Measurements from ENCODE around the gene ADD1.

Gene ADD1

DNA sequence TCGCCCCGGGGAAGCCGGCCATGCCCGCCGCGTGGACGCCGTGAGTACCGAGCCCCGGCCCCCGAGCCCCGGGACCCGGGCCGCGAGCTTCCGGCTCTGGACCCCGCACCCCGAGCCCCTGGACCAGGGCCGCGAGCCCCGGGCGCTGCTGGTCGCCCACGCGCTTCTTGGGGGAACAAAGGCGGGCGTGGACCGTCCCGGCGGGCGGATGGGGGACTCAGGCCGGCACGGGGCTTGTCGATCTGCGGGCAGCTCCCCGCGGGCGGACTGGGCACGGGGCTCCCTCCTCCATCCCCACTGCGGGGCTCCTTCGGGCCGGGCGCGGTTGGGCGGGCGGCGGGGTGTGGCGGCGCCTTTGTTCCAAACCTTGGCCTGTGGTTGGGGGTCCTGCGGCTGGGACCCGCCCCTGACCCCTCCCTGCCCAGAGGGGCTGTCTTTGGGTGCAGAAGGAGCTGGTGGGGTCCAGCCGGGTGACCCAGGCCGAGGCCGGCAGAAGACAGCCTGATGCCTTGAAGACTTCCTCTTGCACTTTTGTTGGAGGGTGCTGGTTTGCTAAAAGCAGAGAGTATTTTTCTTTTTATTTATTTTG lies 25.2 kb upstream of the ADD1 start:
- DNase-seq (ENCODE audit: low read depth): no peak
- TF ChIP-seq, protein P1, sequence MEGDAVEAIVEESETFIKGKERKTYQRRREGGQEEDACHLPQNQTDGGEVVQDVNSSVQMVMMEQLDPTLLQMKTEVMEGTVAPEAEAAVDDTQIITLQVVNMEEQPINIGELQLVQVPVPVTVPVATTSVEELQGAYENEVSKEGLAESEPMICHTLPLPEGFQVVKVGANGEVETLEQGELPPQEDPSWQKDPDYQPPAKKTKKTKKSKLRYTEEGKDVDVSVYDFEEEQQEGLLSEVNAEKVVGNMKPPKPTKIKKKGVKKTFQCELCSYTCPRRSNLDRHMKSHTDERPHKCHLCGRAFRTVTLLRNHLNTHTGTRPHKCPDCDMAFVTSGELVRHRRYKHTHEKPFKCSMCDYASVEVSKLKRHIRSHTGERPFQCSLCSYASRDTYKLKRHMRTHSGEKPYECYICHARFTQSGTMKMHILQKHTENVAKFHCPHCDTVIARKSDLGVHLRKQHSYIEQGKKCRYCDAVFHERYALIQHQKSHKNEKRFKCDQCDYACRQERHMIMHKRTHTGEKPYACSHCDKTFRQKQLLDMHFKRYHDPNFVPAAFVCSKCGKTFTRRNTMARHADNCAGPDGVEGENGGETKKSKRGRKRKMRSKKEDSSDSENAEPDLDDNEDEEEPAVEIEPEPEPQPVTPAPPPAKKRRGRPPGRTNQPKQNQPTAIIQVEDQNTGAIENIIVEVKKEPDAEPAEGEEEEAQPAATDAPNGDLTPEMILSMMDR (IDR thresholded peaks at IDR 0.05; ENCODE audit: insufficient read depth, low read depth, low read length, missing control alignments): no peak

DNA sequence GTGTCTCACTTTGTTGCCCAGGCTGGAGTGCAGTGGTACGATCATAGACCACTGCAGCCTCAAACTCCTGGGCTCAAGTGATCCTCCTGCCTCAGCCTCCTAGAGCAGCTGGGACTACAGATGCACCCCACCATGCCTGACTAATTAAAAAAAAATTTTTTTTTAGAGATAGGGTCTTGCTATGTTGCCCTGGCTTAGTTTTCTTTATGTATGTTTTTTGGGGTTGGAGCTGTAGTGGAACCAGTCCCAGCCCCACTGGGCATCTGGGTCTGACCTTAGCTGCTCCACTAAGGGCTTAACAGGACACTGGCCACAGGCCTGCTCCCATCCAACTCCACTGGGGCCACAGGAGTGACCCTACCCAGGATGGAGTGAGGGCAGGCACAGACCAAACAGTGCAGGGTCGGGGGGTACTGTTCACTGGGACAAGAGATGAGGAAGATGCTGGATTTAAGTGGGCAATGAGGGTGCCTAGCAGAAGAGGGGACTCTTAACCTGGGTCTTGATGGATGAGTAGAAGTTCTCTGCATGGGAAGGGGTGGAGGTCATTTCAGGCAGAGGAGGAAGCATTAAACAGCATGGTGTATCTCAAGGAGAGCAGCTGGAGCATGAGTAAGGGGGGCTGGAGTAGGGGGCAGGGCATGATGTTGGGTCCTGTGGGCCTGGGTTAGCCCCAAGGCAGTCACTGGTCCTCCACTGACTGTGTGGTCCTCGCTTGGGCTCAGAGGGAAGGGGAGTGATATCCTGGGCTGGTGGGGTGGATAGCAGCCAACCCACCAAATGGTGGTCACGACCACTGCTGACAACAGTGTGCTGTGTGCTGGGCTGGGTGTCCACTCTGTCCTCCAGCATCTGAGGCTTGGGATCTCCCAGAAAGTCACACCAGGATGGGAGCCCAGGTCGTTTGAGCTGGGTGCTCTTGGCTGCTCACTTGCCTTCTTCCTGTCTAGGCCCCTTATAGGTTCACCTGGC lies 24.1 kb upstream of the ADD1 start:
- TF ChIP-seq, protein P1 (IDR thresholded peaks at IDR 0.05; ENCODE audit: insufficient read depth, low read depth, low read length, missing control alignments): no peak
- no peak overlapping the region for H3K4me3 ChIP-seq (ENCODE audit: low read depth, low read length)
- DNase-seq (ENCODE audit: low read depth): no peak

More for the DNA sequence above, 25.2 kb upstream of the ADD1 start:
- peak overlapping the region; percentile 27; the same call in 1 of the 2 replicates for H3K4me3 ChIP-seq (ENCODE audit: low read depth, low read length)

- TF ChIP-seq, protein P1 (IDR thresholded peaks at IDR 0.05; ENCODE audit: insufficient read depth, low read depth, low read length, missing control alignments): no peak
- no peak overlapping the region for H3K4me3 ChIP-seq (ENCODE audit: low read depth, low read length)
- DNase-seq (ENCODE audit: low read depth): no peak
These were observed 23.2 kb upstream of the ADD1 start for GRCh38 chr4:2820216-2820982.

DNA sequence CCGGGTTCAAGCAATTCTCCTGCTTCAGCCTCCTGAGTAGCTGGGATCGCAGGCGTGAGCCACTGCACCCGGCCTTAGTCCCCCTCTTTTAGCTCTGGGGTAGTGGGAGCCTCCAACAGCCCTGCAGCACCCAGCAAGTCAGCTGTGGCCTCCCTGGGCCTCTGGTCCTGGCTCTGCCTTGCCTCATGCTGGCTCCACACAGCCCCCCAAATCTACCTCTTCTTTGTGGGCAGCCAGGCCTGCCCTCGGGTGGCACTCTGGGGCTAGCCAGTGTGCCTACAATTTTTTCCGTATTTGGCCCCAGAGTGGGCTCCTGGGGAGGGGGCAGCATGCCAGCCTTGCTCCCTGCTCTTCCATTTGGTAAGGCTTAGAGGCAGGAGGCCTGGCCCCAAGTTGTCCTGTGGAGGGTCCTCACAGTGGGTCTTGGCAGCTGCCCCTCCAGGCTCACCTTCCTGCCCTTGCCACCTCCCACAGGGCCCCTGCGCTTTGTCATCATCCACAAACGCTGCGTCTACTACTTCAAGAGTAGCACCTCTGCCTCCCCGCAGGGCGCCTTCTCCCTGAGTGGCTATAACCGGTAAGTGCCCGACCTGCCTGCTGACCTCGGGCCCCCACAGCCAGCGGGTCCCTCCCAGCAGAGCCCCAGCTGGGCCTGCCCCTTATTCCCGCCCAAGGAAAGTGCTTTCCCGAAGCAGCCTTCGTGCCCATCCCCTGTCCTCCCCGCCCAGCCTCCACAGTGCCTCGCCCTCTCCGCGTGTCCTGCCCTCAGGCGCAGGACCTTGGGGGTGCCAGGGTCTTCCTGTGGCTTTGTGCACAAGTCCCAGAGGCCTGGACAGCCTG lies 21.0 kb upstream of the ADD1 start:
- no peak for DNase-seq (ENCODE audit: low read depth)
- no peak overlapping the region for H3K4me3 ChIP-seq (ENCODE audit: low read depth, low read length)
- TF ChIP-seq, protein P1 (IDR thresholded peaks at IDR 0.05; ENCODE audit: insufficient read depth, low read depth, low read length, missing control alignments): no peak

GRCh38 chr4:2823301-2823670 lies 20.4 kb upstream of the ADD1 start:
- TF ChIP-seq, protein P1 (IDR thresholded peaks at IDR 0.05; ENCODE audit: insufficient read depth, low read depth, low read length, missing control alignments): no peak
- H3K4me3 ChIP-seq (ENCODE audit: low read depth, low read length): no peak overlapping the region
- no peak for DNase-seq (ENCODE audit: low read depth)

Measured in GM12865 (cell line).